ENCODE results near the gene LRRC74B.
"Not testable (repeated sequence)": the region's sequence is repeated elsewhere in the genome, so short reads cannot be mapped to it uniquely, and the experiment has no call there.

DNA sequence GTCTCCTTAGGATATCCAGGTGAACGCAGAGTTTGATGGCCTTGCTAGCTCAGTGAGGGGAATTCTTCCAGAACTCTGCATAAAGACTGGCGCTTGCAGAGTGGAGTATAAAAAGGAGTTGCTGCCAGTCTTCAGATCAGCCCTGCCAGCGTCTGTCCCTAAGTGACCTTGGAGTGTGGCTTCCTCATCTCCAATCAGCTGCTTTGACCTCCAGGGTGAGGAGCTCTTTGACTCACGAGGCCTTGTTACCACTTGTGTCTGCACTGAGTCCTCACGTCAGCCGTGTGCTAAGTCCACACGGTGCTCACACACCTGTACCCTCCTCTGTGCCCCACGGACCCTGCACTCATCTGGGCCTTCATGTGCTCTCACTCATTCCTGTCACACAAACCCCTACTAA is 14.6 kb downstream of the LRRC74B start:
- TF ChIP-seq, protein P1, sequence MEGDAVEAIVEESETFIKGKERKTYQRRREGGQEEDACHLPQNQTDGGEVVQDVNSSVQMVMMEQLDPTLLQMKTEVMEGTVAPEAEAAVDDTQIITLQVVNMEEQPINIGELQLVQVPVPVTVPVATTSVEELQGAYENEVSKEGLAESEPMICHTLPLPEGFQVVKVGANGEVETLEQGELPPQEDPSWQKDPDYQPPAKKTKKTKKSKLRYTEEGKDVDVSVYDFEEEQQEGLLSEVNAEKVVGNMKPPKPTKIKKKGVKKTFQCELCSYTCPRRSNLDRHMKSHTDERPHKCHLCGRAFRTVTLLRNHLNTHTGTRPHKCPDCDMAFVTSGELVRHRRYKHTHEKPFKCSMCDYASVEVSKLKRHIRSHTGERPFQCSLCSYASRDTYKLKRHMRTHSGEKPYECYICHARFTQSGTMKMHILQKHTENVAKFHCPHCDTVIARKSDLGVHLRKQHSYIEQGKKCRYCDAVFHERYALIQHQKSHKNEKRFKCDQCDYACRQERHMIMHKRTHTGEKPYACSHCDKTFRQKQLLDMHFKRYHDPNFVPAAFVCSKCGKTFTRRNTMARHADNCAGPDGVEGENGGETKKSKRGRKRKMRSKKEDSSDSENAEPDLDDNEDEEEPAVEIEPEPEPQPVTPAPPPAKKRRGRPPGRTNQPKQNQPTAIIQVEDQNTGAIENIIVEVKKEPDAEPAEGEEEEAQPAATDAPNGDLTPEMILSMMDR (IDR thresholded peaks at IDR 0.05) = not testable (repeated sequence)
- not testable (repeated sequence) for TF ChIP-seq POLR2A (IDR thresholded peaks at IDR 0.05)

Data from uterus (tissue), 2 donors.